Liver (tissue), 9 donors: ENCODE results near the gene DNAAF5. TPM values are rescaled to one million over a fixed set of nuclear protein-coding genes. Genes with fewer than 3 reads are reported as not detected.

Experiments
- DNase-seq: peaks from one replicate; pipeline ENCODE4 v3.0.0-alpha.2; 2017; ENCODE audit warnings: low spot score
- H3K27ac ChIP-seq, 2 donors: one replicate each; pipeline ENCODE4 v1.7.0; 2013; ENCODE audit warnings: inconsistent platforms in 2 of 2, low read length in 2 of 2, control low read depth in 1 of 2, low read depth in 1 of 2, mild to moderate bottlenecking in 1 of 2
- H3K27me3 ChIP-seq, 4 donors: one replicate each; pipeline versions ENCODE4 v1.6.1 to v1.7.0; 2013; ENCODE audit warnings: low read length in 3 of 4, inconsistent platforms in 1 of 4, mild to moderate bottlenecking in 1 of 4, moderate library complexity in 1 of 4; ENCODE audit not compliant: control insufficient read depth in 4 of 4, insufficient read depth in 4 of 4
- H3K36me3 ChIP-seq, 4 donors: one replicate each; pipeline versions ENCODE4 v1.6.1 to v1.7.0; 2013; ENCODE audit warnings: low read length in 3 of 4, mild to moderate bottlenecking in 3 of 4, low read depth in 1 of 4, moderate library complexity in 1 of 4; ENCODE audit not compliant: control insufficient read depth in 4 of 4, insufficient read depth in 3 of 4
- H3K4me1 ChIP-seq, 4 donors: one replicate each; pipeline versions ENCODE4 v1.6.1 to v1.7.0; 2013; ENCODE audit warnings: low read length in 3 of 4, mild to moderate bottlenecking in 3 of 4, moderate library complexity in 1 of 4; ENCODE audit not compliant: control insufficient read depth in 4 of 4, insufficient read depth in 4 of 4
- H3K4me3 ChIP-seq, 3 donors: one replicate each; pipeline versions ENCODE4 v1.6.1 to v1.7.0; 2013; ENCODE audit warnings: low read length in 3 of 3, control low read depth in 1 of 3, low read depth in 1 of 3, mild to moderate bottlenecking in 1 of 3
- H3K9ac ChIP-seq, 2 donors: one replicate each; pipeline ENCODE4 v1.7.0; 2013; ENCODE audit warnings: low read length in 2 of 2, mild to moderate bottlenecking in 2 of 2, moderate library complexity in 2 of 2, control low read depth in 1 of 2, low read depth in 1 of 2
- H3K9me3 ChIP-seq, 4 donors: one replicate each; pipeline versions ENCODE4 v1.6.1 to v1.7.0; 2013; ENCODE audit warnings: low read length in 3 of 4; ENCODE audit not compliant: control insufficient read depth in 4 of 4
- FOXA2 ChIP-seq: IDR thresholded peaks from 2 replicates; pipeline ENCODE4 v1.6.1; 2016; ENCODE audit warnings: antibody characterized with exemption
- GABPA ChIP-seq, 2 donors: IDR thresholded peaks in 1 of 2; conservative IDR thresholded peaks in 1 of 2; 2 replicates each; pipeline ENCODE4 v1.6.1; 2016; ENCODE audit warnings: antibody characterized with exemption in 2 of 2, mild to moderate bottlenecking in 1 of 2, moderate library complexity in 1 of 2
- HNF4A ChIP-seq, 2 donors: conservative IDR thresholded peaks; 2 replicates each; pipeline ENCODE4 v1.6.1; 2016; ENCODE audit warnings: antibody characterized with exemption in 2 of 2, mild to moderate bottlenecking in 2 of 2
- HNF4G ChIP-seq: IDR thresholded peaks from 2 replicates; pipeline ENCODE4 v1.6.1; 2016; ENCODE audit warnings: antibody characterized with exemption
- RAD21 ChIP-seq, 2 donors: IDR thresholded peaks; 2 replicates each; pipeline ENCODE4 v1.6.1; 2016; ENCODE audit warnings: antibody characterized with exemption in 2 of 2, mild to moderate bottlenecking in 2 of 2
- SP1 ChIP-seq: IDR thresholded peaks from 2 replicates; pipeline ENCODE4 v1.6.1; 2018; ENCODE audit warnings: antibody characterized with exemption, mild to moderate bottlenecking
- TAF1 ChIP-seq: conservative IDR thresholded peaks from 2 replicates; pipeline ENCODE4 v1.6.1; 2016; ENCODE audit warnings: antibody characterized with exemption, mild to moderate bottlenecking
- ZBTB33 ChIP-seq: IDR thresholded peaks from 2 replicates; pipeline ENCODE4 v1.6.1; 2016; ENCODE audit warnings: antibody characterized with exemption
- WGBS: extraction: QIAGEN DNeasy Blood & Tissue Kit; methylation state at CpG from one replicate; pipeline ENCODE4 v1.1.7; 2013; 5-methylcytosine and 5-hydroxymethylcytosine counted together
- polyA plus RNA-seq, 2 donors: library from polyadenylated mRNA; stranded (reverse) in 1 of 2; unstranded in 1 of 2; fragments of 200-250 nt in 1 of 2; fragments of >200 nt in 1 of 2; fragmentation: Nextera tagmentation in 1 of 2; extraction: Ambion mirVana in 1 of 2; gene quantifications; one replicate each; pipeline versions ENCODE4 v1.2.1 to v1.2.3, GENCODE V29; 2013 to 2015
- total RNA-seq, 2 donors: library from RNA; depleted of rRNA; stranded (reverse); fragments of >200 nt; gene quantifications; one replicate each; pipeline ENCODE4 v1.2.3, GENCODE V29; 2014
- TF ChIP-seq, protein P1 (sequence below): IDR thresholded peaks from 2 replicates; pipeline ENCODE4 v1.6.1; 2016; ENCODE audit warnings: antibody characterized with exemption, mild to moderate bottlenecking
- TF ChIP-seq, protein P2 (sequence below): fragments of 150-350 bp; IDR thresholded peaks from 2 replicates; pipeline ENCODE4 v1.5.1; 2017; ENCODE audit warnings: improper control_type of control experiment, low read depth, low read length; ENCODE audit not compliant: missing input control
- TF ChIP-seq, protein P3 (sequence below): IDR thresholded peaks from 2 replicates; pipeline ENCODE4 v1.6.1; 2016; ENCODE audit warnings: antibody characterized with exemption
- TF ChIP-seq, protein P4 (sequence below): IDR thresholded peaks from 2 replicates; pipeline ENCODE4 v1.6.1; 2016; ENCODE audit warnings: antibody characterized with exemption
- donor health status: healthy.
- donor health status: healthy.
- donor health status: healthy.
- donor health status: healthy.
- donor health status: healthy.

The DNAAF5 gene
- total and polyA plus RNA-seq, 4 donors: 3.1 to 11.1 (median 9.5) TPM

DNA sequence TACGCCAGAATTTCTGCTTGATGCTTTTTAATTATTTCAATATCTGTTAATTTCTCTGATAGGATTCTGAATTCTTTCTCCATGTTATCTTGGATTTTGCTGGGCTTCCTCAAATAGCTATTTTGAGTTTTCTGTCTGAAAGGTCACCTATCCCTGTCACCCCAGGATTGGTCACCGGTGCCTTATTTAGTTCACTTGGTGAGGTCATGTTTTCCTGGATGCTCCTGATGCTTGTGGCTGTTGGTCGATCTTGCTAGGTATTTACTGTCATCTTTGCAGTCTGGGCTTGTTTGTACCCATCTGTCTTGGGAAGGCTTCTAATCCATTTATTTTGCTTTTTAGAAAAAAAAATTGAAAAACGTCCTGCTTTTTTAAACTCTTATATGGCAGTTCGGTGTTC lies 11.7 kb downstream of the DNAAF5 start:
- WGBS: 89% methylated on average over 5 of the region's 5 CpGs

More for the DNA sequence above, 11.7 kb downstream of the DNAAF5 start:
- H3K36me3 ChIP-seq: peaks cover 0 to 18% (median 4%) of the 10 kb centered on the region in 4 donors
- no peak overlapping the region for H3K9ac ChIP-seq
- H3K27ac ChIP-seq: no peak overlapping the region
- H3K4me1 ChIP-seq: no peaks in the 10 kb centered on the region
- H3K27me3 ChIP-seq: no peaks in the 10 kb centered on the region
- TF ChIP-seq ZBTB33: no peak
- TF ChIP-seq HNF4G: no peak
- TF ChIP-seq, protein P1, sequence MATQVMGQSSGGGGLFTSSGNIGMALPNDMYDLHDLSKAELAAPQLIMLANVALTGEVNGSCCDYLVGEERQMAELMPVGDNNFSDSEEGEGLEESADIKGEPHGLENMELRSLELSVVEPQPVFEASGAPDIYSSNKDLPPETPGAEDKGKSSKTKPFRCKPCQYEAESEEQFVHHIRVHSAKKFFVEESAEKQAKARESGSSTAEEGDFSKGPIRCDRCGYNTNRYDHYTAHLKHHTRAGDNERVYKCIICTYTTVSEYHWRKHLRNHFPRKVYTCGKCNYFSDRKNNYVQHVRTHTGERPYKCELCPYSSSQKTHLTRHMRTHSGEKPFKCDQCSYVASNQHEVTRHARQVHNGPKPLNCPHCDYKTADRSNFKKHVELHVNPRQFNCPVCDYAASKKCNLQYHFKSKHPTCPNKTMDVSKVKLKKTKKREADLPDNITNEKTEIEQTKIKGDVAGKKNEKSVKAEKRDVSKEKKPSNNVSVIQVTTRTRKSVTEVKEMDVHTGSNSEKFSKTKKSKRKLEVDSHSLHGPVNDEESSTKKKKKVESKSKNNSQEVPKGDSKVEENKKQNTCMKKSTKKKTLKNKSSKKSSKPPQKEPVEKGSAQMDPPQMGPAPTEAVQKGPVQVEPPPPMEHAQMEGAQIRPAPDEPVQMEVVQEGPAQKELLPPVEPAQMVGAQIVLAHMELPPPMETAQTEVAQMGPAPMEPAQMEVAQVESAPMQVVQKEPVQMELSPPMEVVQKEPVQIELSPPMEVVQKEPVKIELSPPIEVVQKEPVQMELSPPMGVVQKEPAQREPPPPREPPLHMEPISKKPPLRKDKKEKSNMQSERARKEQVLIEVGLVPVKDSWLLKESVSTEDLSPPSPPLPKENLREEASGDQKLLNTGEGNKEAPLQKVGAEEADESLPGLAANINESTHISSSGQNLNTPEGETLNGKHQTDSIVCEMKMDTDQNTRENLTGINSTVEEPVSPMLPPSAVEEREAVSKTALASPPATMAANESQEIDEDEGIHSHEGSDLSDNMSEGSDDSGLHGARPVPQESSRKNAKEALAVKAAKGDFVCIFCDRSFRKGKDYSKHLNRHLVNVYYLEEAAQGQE: no peak
- no peak for TF ChIP-seq TAF1
- no peak for TF ChIP-seq FOXA2
- TF ChIP-seq, protein P2, sequence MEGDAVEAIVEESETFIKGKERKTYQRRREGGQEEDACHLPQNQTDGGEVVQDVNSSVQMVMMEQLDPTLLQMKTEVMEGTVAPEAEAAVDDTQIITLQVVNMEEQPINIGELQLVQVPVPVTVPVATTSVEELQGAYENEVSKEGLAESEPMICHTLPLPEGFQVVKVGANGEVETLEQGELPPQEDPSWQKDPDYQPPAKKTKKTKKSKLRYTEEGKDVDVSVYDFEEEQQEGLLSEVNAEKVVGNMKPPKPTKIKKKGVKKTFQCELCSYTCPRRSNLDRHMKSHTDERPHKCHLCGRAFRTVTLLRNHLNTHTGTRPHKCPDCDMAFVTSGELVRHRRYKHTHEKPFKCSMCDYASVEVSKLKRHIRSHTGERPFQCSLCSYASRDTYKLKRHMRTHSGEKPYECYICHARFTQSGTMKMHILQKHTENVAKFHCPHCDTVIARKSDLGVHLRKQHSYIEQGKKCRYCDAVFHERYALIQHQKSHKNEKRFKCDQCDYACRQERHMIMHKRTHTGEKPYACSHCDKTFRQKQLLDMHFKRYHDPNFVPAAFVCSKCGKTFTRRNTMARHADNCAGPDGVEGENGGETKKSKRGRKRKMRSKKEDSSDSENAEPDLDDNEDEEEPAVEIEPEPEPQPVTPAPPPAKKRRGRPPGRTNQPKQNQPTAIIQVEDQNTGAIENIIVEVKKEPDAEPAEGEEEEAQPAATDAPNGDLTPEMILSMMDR: no peak
- TF ChIP-seq SP1: no peak
- no peak for TF ChIP-seq HNF4A (conservative IDR thresholded peaks at IDR 0.05)
- no peak for TF ChIP-seq GABPA (IDR thresholded peaks at IDR 0.05 in 1 of 2, conservative IDR thresholded peaks at IDR 0.05 in 1 of 2)
- TF ChIP-seq, protein P3, sequence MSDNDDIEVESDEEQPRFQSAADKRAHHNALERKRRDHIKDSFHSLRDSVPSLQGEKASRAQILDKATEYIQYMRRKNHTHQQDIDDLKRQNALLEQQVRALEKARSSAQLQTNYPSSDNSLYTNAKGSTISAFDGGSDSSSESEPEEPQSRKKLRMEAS: no peak
- TF ChIP-seq RAD21 (IDR thresholded peaks at IDR 0.05): no peak
- TF ChIP-seq, protein P4, sequence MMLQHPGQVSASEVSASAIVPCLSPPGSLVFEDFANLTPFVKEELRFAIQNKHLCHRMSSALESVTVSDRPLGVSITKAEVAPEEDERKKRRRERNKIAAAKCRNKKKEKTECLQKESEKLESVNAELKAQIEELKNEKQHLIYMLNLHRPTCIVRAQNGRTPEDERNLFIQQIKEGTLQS: no peak
- H3K4me3 ChIP-seq: no peak overlapping the region
- peaks cover 0 to 7% (median 2%) of the 10 kb centered on the region in 4 donors for H3K9me3 ChIP-seq
- no peak for DNase-seq
